ENCODE data around the gene MIA. TPM values are rescaled to one million over a fixed set of nuclear protein-coding genes. Genes with fewer than 3 reads are reported as not detected.
A peak's percentile ranks its signal among the peaks of the same experiment; 100 is the strongest.
"Not testable (repeated sequence)": the region's sequence is repeated elsewhere in the genome, so short reads cannot be mapped to it uniquely, and the experiment has no call there.

The MIA gene
- total RNA-seq: 1.1 TPM
- long read RNA-seq, partial matches to known transcripts: 0 of 1 reads
- long read RNA-seq, other reads (novel, unspliced or antisense): 0 of 1 reads

GRCh38 chr19:40774916-40775631 lies at the start of gene MIA:
MIA (plus strand) TSS chr19:40775521; CDS start chr19:40775543, 22 bp downstream.
- ATAC-seq: no peak
- intact Hi-C loops (cut with micrococcal nuclease): no loop called here
- DNase-seq: no peak

GRCh38 chr19:40726279-40726678 lies 49.0 kb upstream of the MIA start:
- no peak for DNase-seq
- intact Hi-C loops (cut with micrococcal nuclease): no loop called here
- no peak for ATAC-seq

- ATAC-seq; intact Hi-C loops (cut with micrococcal nuclease); DNase-seq: not testable (repeated sequence)
Observed at GRCh38 chr19:40730065-40730464, 45.3 kb upstream of the MIA start.

GRCh38 chr19:40732304-40732703 lies 43.0 kb upstream of the MIA start:
- ATAC-seq; intact Hi-C loops (cut with micrococcal nuclease); DNase-seq: not testable (repeated sequence)

GRCh38 chr19:40733149-40733548 lies 42.2 kb upstream of the MIA start:
- intact Hi-C loops (cut with micrococcal nuclease): no loop called here
- ATAC-seq (no peak), DNase-seq (no peak)

GRCh38 chr19:40735013-40735771 lies 40.1 kb upstream of the MIA start:
- ATAC-seq: no peak
- intact Hi-C loops (cut with micrococcal nuclease): no loop called here
- DNase-seq: no peak

GRCh38 chr19:40736661-40737060 lies 38.7 kb upstream of the MIA start:
- intact Hi-C loops (cut with micrococcal nuclease): no loop called here
- DNase-seq: no peak
- ATAC-seq: no peak

GRCh38 chr19:40737102-40737644 lies 38.1 kb upstream of the MIA start:
- intact Hi-C loops (cut with micrococcal nuclease): no loop called here
- ATAC-seq: peak; percentile 28
- no peak for DNase-seq

GRCh38 chr19:40739030-40739839 lies 36.1 kb upstream of the MIA start:
- intact Hi-C loops (cut with micrococcal nuclease): no loop called here
- no peak for DNase-seq
- ATAC-seq: no peak

GRCh38 chr19:40739871-40740703 lies 35.2 kb upstream of the MIA start:
- intact Hi-C loops (cut with micrococcal nuclease): no loop called here
- DNase-seq (no peak), ATAC-seq (peak; percentile 7)

GRCh38 chr19:40740747-40741146 lies 34.6 kb upstream of the MIA start:
- intact Hi-C loops (cut with micrococcal nuclease): no loop called here
- ATAC-seq (peak; percentile 82), DNase-seq (peak; percentile 68)

- intact Hi-C loops (cut with micrococcal nuclease): no loop called here
- DNase-seq: no peak
Observed at GRCh38 chr19:40741527-40742390, 33.6 kb upstream of the MIA start.

GRCh38 chr19:40742477-40742876 lies 32.8 kb upstream of the MIA start:
- intact Hi-C loops (cut with micrococcal nuclease): no loop called here

More at GRCh38 chr19:40741527-40742390, 33.6 kb upstream of the MIA start:
- ATAC-seq: no peak

GRCh38 chr19:40742886-40743285 lies 32.4 kb upstream of the MIA start:
- intact Hi-C loops (cut with micrococcal nuclease): no loop called here
- DNase-seq (no peak), ATAC-seq (no peak)

More at GRCh38 chr19:40742477-40742876, 32.8 kb upstream of the MIA start:
- DNase-seq: no peak
- no peak for ATAC-seq

GRCh38 chr19:40743926-40744325 lies 31.4 kb upstream of the MIA start:
- ATAC-seq: no peak
- no peak for DNase-seq
- intact Hi-C loops (cut with micrococcal nuclease): no loop called here

GRCh38 chr19:40744554-40745401 lies 30.5 kb upstream of the MIA start:
- DNase-seq: no peak
- ATAC-seq: no peak
- intact Hi-C loops (cut with micrococcal nuclease): no loop called here

- no peak for DNase-seq
- intact Hi-C loops (cut with micrococcal nuclease): no loop called here
- ATAC-seq: no peak
Observed at GRCh38 chr19:40745402-40745780, 29.9 kb upstream of the MIA start.

Measured in left ventricle myocardium superior (tissue), 1 donor.